Calu3 (cell line): ENCODE data around the gene KANSL1. TPM values are rescaled to one million over a fixed set of nuclear protein-coding genes. Genes with fewer than 3 reads are reported as not detected.
A peak's percentile ranks its signal among the peaks of the same experiment; 100 is the strongest.

Experiments used
- BruUV-seq: library from RNA; stranded (reverse); fragments of 400-500 nt; replicated peaks from 2 replicates; lab custom pipeline; 2021; lab: Mats Ljungman, UMichigan
- CTCF ChIA-PET: fragments of 300-600 bp; sonication (Branson Sonifier 250); formaldehyde crosslinking; loops from one replicate; lab custom pipeline; 2022; ENCODE audit warnings: antibody characterized with exemption; lab: Charles Lee
- DNase-seq: peaks from one replicate; pipeline ENCODE4 v3.0.0; 2022
- H3K27ac Mint-ChIP-seq: one replicate; pipeline ENCODE4 v1.8.0; 2022; ENCODE audit warnings: mixed read lengths; ENCODE audit not compliant: unreplicated experiment
- H3K27me3 Mint-ChIP-seq: one replicate; pipeline ENCODE4 v1.8.0; 2022; ENCODE audit warnings: mixed read lengths; ENCODE audit not compliant: unreplicated experiment
- H3K36me3 Mint-ChIP-seq: one replicate; pipeline ENCODE4 v1.8.0; 2022; ENCODE audit warnings: mild to moderate bottlenecking, moderate library complexity, mixed read lengths; ENCODE audit not compliant: insufficient read depth, unreplicated experiment
- H3K4me1 Mint-ChIP-seq: one replicate; pipeline ENCODE4 v1.8.0; 2022; ENCODE audit warnings: mild to moderate bottlenecking, low read depth, mixed read lengths; ENCODE audit not compliant: unreplicated experiment
- H3K4me3 Mint-ChIP-seq: one replicate; pipeline ENCODE4 v1.8.0; 2022; ENCODE audit warnings: mild to moderate bottlenecking, low read depth, moderate library complexity, mixed read lengths; ENCODE audit not compliant: unreplicated experiment
- H3K9me3 Mint-ChIP-seq: one replicate; pipeline ENCODE4 v1.8.0; 2022; ENCODE audit warnings: low read depth, mixed read lengths; ENCODE audit not compliant: unreplicated experiment
- intact Hi-C: fragments of 100-400 bp; cut with micrococcal nuclease; formaldehyde crosslinking; loops from one replicate; pipeline ENCODE4 v1.10.0; 2022; ENCODE audit not compliant: unreplicated experiment
- total RNA-seq: library from RNA; stranded (reverse); gene quantifications from 2 replicates; pipeline ENCODE4 v1.2.3, GENCODE V29; 2022
- TF ChIP-seq, protein P1 (sequence below): fragments of 200-600 bp; IDR thresholded peaks from one replicate; pipeline ENCODE4 v1.8.0; 2022; ENCODE audit warnings: antibody characterized with exemption; ENCODE audit not compliant: unreplicated experiment

KANSL1 gene
- total RNA-seq, 1 experiment from 2014 or later = 190 TPM

DNA sequence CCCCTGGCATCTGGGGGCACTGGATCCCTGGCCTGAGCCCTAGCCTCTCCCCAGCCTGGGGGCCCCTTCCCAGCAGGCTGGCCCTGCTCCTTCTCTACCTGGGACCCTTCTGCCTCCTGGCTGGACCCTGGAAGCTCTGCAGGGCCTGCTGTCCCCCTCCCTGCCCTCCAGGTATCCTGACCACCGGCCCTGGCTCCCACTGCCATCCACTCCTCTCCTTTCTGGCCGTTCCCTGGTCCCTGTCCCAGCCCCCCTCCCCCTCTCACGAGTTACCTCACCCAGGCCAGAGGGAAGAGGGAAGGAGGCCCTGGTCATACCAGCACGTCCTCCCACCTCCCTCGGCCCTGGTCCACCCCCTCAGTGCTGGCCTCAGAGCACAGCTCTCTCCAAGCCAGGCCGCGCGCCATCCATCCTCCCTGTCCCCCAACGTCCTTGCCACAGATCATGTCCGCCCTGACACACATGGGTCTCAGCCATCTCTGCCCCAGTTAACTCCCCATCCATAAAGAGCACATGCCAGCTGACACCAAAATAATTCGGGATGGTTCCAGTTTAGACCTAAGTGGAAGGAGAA lies 180.6 kb downstream of the KANSL1 start:
- no peaks in the 10 kb centered on the region for H3K4me1 Mint-ChIP-seq
- no TSS peak for BruUV-seq
- TF ChIP-seq, protein P1, sequence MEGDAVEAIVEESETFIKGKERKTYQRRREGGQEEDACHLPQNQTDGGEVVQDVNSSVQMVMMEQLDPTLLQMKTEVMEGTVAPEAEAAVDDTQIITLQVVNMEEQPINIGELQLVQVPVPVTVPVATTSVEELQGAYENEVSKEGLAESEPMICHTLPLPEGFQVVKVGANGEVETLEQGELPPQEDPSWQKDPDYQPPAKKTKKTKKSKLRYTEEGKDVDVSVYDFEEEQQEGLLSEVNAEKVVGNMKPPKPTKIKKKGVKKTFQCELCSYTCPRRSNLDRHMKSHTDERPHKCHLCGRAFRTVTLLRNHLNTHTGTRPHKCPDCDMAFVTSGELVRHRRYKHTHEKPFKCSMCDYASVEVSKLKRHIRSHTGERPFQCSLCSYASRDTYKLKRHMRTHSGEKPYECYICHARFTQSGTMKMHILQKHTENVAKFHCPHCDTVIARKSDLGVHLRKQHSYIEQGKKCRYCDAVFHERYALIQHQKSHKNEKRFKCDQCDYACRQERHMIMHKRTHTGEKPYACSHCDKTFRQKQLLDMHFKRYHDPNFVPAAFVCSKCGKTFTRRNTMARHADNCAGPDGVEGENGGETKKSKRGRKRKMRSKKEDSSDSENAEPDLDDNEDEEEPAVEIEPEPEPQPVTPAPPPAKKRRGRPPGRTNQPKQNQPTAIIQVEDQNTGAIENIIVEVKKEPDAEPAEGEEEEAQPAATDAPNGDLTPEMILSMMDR = no peak
- H3K4me3 Mint-ChIP-seq = no peak overlapping the region
- H3K27me3 Mint-ChIP-seq = peaks cover 58% of the 10 kb centered on the region
- CTCF ChIA-PET = interaction anchor here (0.5 to 0.6 kb wide), 2 partner anchors 24 to 113 kb away, joined by 4 to 6 read pairs; no protein-coding TSS in a partner anchor
- no peaks in the 10 kb centered on the region for H3K36me3 Mint-ChIP-seq
- intact Hi-C loops = no loop called here
- H3K9me3 Mint-ChIP-seq = no peaks in the 10 kb centered on the region
- H3K27ac Mint-ChIP-seq = no peak overlapping the region
- DNase-seq = no peak

DNA sequence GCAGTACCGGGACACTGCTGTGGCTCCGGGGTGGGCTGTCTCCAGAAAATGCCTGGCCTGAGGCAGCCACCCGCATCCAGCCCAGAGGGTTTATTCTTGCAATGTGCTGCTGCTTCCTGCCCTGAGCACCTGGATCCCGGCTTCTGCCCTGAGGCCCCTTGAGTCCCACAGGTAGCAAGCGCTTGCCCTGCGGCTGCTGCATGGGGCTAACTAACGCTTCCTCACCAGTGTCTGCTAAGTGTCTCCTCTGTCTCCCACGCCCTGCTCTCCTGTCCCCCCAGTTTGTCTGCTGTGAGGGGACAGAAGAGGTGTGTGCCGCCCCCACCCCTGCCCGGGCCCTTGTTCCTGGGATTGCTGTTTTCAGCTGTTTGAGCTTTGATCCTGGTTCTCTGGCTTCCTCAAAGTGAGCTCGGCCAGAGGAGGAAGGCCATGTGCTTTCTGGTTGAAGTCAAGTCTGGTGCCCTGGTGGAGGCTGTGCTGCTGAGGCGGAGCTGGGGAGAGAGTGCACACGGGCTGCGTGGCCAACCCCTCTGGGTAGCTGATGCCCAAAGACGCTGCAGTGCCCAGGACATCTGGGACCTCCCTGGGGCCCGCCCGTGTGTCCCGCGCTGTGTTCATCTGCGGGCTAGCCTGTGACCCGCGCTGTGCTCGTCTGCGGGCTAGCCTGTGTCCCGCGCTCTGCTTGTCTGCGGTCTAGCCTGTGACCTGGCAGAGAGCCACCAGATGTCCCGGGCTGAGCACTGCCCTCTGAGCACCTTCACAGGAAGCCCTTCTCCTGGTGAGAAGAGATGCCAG lies 181.3 kb downstream of the KANSL1 start:
- TF ChIP-seq, protein P1 = no peak
- CTCF ChIA-PET = interaction anchor here (1.1 kb wide), 1 partner anchor 13 kb away, joined by 3 read pairs; the partner anchor contains the start of gene STH
- intact Hi-C loops = no loop called here
- no peaks in the 10 kb centered on the region for H3K4me1 Mint-ChIP-seq
- DNase-seq = no peak
- BruUV-seq = no TSS peak
- H3K27ac Mint-ChIP-seq = no peak overlapping the region
- no peaks in the 10 kb centered on the region for H3K36me3 Mint-ChIP-seq
- H3K4me3 Mint-ChIP-seq = no peak overlapping the region
- H3K27me3 Mint-ChIP-seq = peaks cover 58% of the 10 kb centered on the region
- no peaks in the 10 kb centered on the region for H3K9me3 Mint-ChIP-seq

DNA sequence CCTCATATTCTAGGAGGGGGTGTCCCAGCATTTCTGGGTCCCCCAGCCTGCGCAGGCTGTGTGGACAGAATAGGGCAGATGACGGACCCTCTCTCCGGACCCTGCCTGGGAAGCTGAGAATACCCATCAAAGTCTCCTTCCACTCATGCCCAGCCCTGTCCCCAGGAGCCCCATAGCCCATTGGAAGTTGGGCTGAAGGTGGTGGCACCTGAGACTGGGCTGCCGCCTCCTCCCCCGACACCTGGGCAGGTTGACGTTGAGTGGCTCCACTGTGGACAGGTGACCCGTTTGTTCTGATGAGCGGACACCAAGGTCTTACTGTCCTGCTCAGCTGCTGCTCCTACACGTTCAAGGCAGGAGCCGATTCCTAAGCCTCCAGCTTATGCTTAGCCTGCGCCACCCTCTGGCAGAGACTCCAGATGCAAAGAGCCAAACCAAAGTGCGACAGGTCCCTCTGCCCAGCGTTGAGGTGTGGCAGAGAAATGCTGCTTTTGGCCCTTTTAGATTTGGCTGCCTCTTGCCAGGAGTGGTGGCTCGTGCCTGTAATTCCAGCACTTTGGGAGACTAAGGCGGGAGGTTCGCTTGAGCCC lies 182.5 kb downstream of the KANSL1 start:
- peak; percentile 37 for DNase-seq
- Mint-ChIP-seq H3K27me3 (peaks cover 58% of the 10 kb centered on the region), H3K9me3 (peaks cover 5% of the 10 kb centered on the region), H3K36me3 (no peaks in the 10 kb centered on the region), H3K4me3 (peak overlapping the region; percentile 52), H3K4me1 (no peaks in the 10 kb centered on the region), H3K27ac (no peak overlapping the region)
- intact Hi-C loops = no loop called here
- BruUV-seq = no TSS peak
- CTCF ChIA-PET = interaction anchor here (0.6 to 1.3 kb wide), 4 partner anchors 12 to 250 kb away, joined by 3 to 4 read pairs (median 3); partner anchors contain the start of gene STH
- TF ChIP-seq, protein P1 = no peak
